ENCODE measurements around the gene PLPP6.

PLPP6 gene

DNA sequence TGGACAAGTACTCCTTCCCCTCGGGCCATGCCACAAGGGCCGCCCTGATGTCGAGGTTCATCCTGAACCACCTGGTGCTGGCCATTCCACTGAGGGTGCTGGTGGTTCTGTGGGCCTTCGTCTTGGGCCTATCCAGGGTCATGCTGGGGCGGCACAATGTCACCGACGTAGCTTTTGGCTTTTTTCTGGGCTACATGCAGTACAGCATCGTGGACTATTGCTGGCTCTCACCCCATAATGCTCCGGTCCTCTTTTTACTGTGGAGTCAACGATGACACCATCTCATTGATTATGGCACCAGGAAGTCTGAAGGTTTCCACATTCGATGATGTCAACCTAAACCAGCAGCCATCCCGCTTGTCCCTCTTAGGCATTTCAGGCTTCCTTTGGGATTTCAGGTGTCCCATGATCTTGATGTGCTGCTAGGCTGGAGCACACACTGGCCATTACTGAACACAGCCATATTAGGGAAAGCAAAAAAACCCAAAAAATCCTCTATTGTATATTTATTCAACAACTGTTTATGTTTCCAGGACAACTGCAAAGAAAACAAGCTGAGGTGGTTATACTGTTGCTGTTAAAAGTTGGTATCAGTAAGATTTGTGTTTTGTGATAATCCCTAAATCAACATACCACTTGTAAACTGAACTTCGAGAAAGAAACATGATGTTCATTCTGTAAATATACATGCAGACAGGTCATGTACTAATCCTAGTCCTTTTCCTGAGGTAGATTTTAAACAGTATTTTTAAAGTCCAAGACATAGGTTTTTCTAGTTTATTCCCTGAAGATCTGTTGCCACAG lies 1.1 kb downstream of the PLPP6 start:
- DNase-seq = peak; percentile 32

DNA sequence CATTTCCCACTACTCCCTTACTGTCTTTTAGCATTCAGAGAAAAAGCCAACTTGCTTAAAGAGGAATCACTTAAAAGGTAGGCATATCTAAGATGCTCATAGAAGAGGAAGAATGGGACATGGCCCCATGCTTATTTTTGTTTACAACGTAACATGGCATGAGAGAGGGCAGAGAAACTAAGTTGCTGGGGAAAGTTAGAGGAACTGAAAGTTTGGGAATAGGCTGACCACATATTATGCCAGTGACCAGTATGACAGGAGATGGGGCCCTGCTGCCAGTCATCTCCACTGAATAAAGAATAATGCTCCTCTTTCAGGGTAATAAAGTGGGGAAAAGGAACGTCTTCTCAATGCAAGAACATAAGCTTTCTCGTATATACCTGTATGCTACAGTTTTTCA lies 1.9 kb downstream of the PLPP6 start:
- DNase-seq = no peak

DNA sequence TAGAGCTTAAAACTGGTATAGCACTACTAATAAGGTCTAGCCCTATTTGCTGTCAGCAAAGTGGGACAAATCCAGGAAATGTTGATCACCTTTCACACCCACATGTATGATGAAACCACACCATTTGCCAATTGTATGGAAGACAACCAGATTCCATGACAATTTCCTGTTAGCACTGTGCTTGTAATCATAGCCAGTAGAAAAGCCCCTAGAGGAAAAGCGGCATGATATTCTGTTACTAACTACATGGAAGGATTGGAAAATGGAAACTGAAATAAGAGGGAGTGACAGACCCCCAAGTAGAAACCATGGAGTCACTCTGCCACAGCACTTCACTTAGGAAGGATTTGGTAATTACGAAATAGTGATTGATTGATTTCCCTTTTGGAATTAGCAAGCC lies 3.3 kb downstream of the PLPP6 start:
- DNase-seq = no peak

DNA sequence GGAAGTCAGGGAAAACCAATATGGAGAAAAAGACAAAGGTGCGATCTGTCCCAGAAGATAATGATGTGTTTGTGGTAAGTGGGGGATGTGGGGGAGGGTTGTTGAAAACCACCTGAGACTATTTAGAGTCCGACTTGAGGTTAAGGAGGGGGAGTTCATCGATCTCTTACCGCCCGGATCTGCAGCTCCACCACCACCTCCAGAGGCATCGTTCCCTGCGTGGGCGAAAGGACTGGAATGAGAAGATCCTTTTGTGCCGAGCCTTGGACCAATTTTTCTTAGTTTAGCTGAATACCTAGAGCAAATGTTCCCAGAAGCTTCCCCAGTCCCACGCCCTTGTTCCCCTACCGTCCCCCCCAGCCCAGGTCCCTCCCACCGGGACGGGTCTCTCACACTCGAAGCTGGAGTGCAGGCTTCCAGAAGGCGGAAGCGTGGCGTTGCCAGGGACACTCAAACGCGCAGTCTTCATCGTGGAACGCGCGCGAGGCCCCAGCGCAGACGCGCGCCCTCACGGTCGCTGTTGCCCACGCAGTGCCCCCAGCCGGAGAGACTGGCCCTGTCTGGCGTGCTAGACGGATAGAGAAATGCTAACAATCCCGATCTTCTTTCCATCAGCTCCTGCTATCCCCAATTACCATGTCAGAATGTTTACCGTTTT lies 4.1 kb downstream of the PLPP6 start, which contains the start of gene SPATA6L:
TSS of gene SPATA6L (minus strand) at position 439 of the 658 bp plus-strand sequence. CDS start at position 209, 230 bp downstream.
- DNase-seq = peak; percentile 51

DNA sequence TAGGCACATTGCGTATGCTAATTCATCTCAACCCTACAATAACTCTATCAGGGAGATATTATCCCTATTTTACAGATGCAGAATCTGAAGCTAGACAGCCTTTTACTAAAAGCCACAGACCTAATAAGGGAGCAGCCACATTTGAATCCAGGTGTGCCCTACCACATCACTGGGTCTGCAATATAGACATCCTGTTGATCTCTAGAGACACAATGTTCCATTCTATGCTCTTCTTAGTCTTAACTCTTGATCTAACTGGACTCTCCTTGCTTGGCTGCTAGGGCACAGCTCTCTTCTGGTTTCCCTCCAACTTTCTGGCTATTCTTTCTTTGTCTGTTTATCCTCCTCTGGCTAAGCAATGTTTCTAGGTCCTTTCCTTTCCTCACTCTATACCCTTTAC lies 5.6 kb downstream of the PLPP6 start:
- no peak for DNase-seq

DNA sequence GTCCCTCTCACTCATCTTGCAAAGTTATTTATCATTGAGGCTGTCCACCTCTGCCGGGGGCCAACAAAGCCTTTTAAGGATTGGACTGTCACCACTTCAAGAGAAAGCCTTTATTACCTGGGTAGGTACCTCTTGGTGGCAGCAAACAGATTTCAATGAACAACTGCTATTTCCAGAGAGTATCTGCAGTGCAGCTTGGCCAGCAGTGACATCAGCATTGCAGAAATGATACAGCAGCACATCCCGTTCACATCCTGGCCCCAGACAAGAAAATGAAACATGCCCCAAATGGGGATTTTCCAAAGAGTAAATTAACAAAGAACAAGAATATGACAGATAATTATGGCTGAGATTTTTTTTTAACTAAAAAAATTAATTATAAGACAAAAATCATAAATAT lies 6.5 kb downstream of the PLPP6 start:
- no peak for DNase-seq

DNA sequence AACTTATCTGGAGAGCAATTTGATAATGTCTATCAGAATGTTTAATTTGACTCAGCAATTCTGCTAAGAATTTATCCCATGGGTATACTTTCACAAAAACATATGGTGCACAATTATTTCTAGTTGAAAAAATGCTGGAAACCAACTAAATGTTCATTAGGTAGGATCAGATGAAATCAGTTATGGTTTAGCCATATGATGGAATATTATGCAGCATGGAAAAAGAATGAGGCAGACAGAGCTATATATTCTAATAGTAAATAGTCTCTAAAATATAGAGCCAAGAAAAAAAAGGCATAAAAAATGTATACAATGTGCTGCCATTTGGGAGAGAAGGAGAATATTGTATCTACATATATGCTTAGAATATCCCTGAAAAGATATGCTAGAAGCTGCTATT lies 7.8 kb downstream of the PLPP6 start:
- no peak for DNase-seq

DNA sequence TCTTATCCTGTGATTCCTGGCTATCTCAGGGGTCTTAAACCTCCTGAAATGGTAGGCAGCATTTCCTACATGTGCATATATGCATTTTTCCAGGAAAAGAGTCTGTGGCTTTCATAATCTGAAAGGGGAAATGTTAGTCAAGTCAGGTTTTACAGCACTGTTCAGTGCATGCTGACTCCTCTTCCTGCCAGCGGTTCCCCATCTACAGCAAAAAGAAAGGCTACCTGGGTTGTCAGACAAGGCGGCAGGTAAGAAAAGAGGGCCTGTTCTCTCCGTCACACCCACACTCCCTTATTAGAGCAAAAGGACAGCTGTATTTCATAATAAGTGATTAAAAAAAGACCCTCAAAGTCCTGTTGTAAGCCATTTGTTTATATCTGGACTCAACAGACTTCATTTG lies 8.5 kb downstream of the PLPP6 start:
- no peak for DNase-seq

DNA sequence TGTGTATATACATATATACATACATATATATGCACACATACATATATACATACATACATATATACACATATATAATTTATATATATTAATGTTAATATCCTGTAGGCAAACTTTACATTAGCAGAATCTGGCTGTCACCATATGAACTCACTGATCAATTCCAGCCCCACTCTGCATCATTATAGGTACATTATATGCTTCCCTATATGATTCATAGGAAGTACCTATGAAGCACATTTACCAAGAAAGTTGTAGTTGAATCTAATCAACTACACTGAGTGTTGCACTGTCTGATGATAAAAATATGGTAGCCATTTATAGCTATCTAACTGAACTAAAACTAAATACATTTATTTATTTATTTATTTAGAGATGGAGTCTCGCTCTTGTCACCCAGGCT lies 9.6 kb downstream of the PLPP6 start:
- no peak for DNase-seq

DNA sequence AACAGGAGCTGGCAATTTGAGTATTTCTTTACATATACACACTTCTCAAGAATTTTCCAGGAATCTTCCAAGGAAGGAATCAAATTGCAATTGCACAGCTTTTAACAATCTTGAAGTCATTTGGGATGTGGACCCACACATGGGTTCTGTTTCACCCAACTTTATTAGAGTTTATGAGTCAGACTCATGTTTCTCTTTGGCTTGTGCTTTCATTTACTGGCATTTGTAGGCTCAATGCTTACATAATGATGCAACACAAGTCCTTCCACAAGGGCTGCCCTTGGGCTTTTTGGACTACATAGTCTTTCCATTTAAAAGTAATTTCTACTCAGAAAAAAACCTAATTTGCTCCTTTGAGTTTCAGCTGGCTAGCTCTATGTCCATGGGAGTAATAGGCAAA lies 12.7 kb downstream of the PLPP6 start:
- no peak for DNase-seq

DNA sequence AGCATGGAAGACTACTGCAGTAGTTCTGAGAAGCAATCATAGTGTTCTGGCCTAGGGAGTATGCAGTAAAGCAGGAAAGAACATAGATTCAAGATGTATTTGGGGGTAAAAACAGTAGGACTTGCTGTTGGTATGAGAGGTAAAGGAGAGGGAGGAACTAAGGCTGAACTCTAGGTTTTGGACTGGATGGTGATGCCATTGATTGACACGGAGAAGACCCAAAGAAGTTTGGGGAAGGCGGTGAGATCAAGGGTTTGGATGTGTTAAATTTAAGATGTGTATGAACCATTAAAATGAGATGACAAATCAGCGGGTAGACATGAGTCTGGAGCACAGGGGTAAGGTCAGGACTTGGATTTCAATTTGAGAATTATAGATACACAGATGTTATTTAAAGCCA lies 15.3 kb downstream of the PLPP6 start:
- no peak for DNase-seq

DNA sequence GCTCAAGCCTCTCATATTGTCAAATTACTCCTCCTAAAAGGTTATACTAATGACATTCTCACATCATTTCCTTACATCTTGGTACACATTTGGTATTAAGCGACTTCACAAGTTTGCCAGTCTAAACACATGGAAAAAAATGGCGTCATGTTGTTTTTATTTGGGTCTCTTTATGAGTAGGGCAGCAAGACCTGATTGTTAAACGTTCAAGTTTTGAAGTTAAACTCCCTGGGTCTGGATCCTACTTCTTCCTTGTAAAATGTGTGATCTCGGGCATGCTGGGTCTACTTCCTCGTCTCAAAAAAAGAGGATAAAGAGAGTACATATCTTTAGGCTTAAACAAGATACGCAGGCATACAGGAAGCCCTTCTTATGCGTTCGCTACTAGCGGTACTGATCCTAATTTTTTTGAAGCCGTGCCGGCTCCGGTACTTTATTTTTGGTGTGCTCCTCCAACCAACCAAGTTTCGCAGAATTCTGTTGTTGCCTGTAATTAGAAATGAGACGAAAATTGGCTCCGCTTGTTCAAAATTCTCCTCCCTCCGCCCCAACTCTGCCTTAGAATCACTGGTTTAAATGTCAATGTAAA lies 16.7 kb downstream of the PLPP6 start:
- no peak for DNase-seq

DNA sequence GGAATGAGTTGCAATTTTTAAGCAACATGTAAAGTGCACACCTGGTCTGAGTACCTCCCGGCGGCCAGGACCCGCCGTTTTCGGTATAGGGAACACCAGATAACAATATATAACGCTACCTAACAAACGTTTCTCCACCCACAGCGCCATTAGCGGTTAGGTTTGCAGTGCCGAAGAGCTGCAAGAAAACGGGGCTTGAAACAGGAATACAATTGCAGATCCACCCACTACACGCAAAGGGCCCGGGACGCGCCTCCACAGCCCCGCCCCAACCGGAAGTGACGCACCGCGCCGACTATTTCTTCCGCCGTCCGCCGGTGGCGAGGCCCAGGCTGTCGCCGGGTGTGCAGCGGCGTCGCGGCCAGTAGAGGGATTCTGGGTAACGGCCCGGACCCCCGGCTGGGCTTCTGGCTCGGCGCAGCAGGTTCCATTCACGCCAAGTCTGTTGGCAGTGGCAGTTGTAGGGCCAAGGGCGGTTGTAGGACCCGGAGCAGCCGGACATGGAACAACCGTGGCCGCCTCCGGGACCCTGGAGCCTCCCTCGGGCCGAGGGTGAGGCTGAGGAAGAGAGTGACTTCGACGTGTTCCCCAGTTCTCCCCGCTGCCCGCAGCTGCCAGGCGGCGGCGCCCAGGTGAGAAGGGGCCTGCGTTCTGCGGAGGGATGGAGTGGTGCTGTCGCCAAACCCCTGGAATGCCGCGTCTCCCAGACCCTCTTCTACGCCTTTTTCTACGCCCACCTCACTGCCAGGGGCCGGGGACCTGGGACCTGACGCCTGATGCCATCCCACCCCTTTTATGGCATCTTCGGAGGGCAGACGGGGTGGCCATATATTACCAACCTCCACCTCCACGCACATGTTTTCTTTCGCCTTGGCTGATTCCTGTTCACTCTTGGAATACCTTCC lies 17.4 kb downstream of the PLPP6 start, which contains the start of gene CDC37L1:
TSS of gene CDC37L1 (plus strand) at position 302 of the 905 bp plus-strand sequence. CDS start at position 501, 199 bp downstream.
- DNase-seq = peak; percentile 99

DNA sequence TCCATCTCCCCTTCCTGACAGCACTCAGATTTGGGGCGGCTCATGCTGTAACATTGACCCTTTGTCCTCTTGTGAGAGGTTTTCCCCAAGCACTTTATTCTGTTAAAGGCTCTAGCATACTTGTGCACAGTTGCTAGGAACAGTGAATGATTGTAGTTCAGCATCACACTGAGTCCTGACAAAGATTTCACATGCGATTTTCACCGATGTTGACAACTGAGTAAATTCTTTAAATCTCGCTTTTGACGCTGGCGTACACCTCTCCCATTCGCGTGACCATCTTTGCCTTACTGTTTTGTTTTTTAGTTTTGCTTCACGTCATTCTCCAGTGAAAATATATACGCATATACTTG lies 18.1 kb downstream of the PLPP6 start:
- DNase-seq = no peak

DNA sequence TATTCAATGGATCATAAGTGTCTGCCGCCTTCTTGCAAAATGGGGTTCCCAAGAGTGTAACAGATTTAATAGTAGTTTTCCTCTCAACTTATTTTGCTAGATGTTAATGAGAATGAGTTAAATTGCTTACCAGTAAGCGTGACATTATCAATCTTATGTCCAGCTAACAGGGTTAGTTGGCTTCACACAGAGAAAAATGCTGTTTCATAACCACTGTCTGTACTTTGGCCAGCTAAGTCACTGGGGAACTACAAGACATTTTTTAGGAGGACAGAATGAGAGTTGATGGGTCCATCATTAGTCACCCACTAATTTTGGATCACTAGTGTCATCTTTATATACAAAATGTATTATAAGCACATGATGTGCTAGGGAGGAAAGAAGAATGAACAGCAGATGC lies 18.7 kb downstream of the PLPP6 start:
- DNase-seq = no peak

DNA sequence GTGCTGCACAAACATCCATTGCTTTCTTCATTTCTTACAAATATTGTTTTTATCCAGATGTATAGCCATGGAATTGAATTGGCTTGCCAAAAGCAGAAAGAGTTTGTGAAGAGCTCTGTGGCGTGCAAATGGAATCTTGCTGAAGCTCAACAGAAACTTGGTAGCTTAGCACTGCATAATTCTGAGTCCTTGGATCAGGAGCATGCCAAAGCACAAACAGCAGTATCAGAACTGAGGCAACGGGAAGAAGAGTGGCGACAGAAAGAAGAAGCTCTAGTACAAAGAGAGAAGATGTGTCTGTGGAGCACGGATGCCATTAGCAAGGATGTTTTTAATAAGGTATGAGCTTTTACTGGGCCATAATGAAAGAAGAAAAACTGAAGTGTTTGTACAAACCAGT lies 22.7 kb downstream of the PLPP6 start:
- DNase-seq = no peak

DNA sequence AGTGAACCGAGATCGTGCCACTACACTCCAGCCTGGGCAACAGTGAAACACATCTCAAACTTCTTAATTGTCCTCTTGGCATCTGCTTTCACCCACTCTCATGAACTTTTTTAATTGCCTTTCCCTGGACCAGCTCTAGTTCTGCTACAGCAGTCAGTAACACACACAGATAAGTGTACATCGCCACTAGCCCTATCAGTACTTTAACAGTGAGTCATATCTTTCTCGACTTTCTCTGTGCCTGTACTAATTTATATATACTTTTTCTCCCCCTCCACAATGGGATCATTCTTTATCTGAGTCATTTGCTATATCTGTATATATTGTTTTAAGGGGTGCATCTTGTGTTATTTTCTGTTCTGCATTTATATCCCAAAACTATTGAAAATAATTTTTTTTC lies 24.0 kb downstream of the PLPP6 start:
- DNase-seq = no peak

DNA sequence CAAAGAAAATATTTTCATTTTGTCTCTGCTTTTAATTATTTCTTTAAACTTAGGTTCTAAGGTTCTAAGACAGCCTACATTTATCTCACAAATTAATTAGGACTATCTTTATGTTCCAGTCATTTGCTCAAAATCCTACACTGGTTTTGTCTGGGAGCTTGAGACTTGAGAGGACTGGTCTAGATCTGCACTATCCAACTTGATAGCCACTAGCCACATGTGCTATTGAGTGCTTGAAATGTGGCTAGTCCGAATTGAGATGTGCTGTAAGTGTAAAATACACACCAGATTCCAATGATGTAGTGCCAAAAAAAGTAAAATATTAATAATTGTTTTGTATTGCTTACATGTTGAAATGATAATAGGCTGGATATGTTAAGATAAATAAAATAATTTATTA lies 24.5 kb downstream of the PLPP6 start:
- DNase-seq = no peak

DNA sequence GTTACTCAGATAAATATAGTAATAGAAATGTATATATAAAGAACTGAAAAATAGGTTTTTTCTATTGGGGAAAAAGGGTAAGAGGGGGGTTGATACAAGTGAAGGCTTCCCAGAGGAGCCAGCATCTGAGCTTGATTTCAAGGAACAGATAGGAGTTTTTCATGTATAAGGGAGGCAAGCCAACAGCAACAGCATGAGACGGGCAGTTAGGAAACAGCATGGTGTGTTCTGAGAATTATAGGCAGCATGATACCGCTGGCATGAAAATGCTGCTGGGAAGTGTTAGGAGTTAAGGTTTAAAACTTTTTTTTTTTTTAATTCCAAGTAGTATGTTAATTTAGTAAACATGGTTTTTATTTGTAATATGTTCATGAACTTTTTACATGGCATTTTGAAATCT lies 26.9 kb downstream of the PLPP6 start:
- no peak for DNase-seq

DNA sequence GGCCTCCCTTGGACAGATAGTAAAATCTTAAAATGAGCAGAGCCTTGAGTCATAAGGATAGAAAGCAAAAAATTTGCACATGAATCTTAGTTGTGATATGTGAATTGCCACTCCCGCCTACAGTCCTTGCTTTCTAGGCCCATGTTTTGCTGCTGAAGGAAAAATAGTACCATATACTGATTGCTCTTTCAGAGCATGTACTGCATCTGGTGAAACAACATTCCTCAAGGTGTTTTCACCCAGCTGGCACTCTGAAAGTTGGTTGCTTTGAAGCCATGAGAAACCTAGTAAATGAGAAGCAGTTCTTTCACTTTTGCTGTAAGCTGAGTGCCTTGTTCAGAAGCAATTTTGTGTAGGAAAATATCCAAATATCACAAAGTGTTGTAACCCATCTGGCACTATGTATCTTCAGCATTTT lies 27.6 kb downstream of the PLPP6 start:
- DNase-seq = no peak

DNA sequence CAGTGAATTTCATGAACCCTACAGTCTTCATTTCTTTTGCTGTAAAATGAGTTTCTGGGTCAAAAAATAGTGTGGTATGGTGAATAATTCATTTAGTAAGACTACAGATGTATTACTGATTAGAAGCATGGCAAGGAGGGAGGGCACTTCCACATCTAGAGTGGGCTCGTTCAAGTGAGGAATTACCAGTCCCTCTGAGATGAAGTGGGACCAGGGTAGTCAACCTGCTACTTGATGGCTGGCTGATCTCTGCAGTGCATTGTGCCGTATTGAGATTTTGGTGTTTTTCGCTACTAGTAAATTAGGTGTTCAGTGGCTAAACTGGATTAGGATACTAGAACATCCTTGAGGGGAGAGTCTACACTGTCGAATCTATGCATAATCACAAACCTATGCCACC lies 28.1 kb downstream of the PLPP6 start:
- DNase-seq = no peak

DNA sequence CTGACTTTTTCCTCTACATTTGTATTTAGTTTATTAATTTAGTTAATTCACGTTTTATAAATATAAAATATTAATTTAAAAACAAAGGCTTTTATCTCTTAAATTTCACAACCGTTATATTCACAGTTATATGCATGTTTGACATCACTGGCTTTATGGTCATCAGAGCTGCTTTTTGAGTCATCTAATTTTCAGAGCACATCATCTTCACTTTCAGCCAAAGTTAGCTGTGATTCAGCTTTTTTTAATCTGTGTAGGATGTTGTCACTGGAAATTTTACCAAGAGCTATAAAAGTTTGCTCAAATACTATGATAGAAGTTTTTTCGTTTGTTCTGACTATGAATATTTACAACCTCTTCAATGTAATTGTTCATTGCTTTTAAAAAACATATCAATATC lies 29.7 kb downstream of the PLPP6 start:
- DNase-seq = no peak

DNA sequence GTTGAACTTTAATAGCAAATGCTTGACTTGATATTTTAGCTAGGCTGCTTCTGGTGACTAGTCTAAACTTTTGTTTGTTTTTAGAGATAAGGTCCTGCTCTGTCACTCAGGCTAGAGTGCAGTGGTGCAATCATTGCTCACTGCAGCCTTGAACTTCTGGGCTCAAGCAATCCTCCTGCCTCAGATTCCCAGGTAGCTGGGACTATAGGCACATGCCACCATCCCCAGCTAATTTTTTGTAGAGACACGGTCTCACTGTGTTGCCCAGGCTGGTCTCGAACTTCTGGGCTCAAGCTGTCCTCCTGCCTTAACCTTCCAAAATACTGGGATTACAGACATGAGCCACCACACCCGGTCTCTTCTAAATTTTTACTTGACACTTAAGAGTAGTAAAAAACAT lies 38.0 kb downstream of the PLPP6 start:
- DNase-seq = no peak

Data from activated T-cell treated with anti-CD3 and anti-CD28 coated beads, Interleukin-2, amount 50 U/mL, for 1 hour (primary cell).